MV-4-11 (cell line): ENCODE results near the gene KIAA1614.

Experiments used
- DNase-seq: peaks from one replicate; lab custom pipeline; 2025; lab: John Stamatoyannopoulos, UW

Gene KIAA1614

GRCh38 chr1:180997843-180998504, 85.3 kb downstream of the KIAA1614 start:
- peak; percentile 73 for DNase-seq
